ENCODE results near the gene TPPP2. TPM values are rescaled to one million over a fixed set of nuclear protein-coding genes. Genes with fewer than 3 reads are reported as not detected.
"Not testable (repeated sequence)": the region's sequence is repeated elsewhere in the genome, so short reads cannot be mapped to it uniquely, and the experiment has no call there.

TPPP2 gene
- total RNA-seq, 6 donors from 2014 or later, result not detected

GRCh38 chr14:21001218-21001617 lies 28.8 kb upstream of the TPPP2 start:
- H3K4me3 ChIP-seq, result no peak overlapping the region
- peaks cover 8 to 11% (median 9%) of the 10 kb centered on the region in 4 donors for H3K36me3 ChIP-seq
- no peak for DNase-seq
- no peaks in the 10 kb centered on the region for H3K9me3 ChIP-seq
- no peak overlapping the region for H3K27ac ChIP-seq
- H3K27me3 ChIP-seq, result no peaks in the 10 kb centered on the region
- no peaks in the 10 kb centered on the region for H3K4me1 ChIP-seq
- WGBS, 2 donors, result 36 to 75% methylated on average over 2 to 7 of the region's 7 CpGs
- ATAC-seq (ENCODE audit: low FRiP score in 2 of 2), result no peak
- TF ChIP-seq CTCF (IDR thresholded peaks at IDR 0.05) (no peak), EP300 (IDR thresholded peaks at IDR 0.05) (no peak), POLR2AphosphoS5 (IDR thresholded peaks at IDR 0.05) (no peak), POLR2A (IDR thresholded peaks at IDR 0.05) (no peak)

DNA sequence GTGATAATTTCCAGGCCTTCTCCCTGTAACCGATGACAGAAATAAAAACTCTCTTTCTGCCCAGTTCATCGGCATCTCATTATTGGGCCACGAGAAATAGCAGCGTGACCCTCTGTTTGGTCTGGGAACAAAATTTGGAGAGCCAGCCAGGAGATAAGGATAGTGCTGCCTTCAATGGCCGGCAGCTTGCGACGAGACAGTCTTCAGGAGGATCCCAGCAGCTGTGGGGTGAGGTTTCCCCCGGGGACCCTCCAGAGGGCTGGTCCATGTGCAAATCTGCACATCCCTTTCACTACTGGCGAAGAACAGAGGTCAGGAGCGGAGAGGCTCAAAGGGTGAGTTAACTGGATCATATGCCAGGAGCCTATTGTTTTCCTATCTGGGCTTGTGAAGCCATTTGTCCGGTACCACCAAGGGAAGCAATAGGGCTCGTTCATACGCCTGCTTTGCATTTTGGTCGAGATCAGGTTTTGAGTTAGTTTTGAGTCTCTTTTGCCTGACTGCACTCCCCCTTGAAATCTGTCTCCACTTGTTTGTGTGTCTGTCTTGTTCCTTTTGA lies 26.1 kb upstream of the TPPP2 start:
- TF ChIP-seq POLR2AphosphoS5 (IDR thresholded peaks at IDR 0.05) (no peak), EP300 (IDR thresholded peaks at IDR 0.05) (no peak)
- Histone ChIP-seq H3K4me1 (no peaks in the 10 kb centered on the region), H3K36me3 (no peaks in the 10 kb centered on the region), H3K27me3 (no peaks in the 10 kb centered on the region), H3K4me3 (no peak overlapping the region), H3K9me3 (no peaks in the 10 kb centered on the region), H3K27ac (no peak overlapping the region)
- 88 to 89% methylated on average over 14 of the region's 14 CpGs for WGBS, 2 donors
- no peak for DNase-seq
- no peak for ATAC-seq (ENCODE audit: low FRiP score in 2 of 2)

DNA sequence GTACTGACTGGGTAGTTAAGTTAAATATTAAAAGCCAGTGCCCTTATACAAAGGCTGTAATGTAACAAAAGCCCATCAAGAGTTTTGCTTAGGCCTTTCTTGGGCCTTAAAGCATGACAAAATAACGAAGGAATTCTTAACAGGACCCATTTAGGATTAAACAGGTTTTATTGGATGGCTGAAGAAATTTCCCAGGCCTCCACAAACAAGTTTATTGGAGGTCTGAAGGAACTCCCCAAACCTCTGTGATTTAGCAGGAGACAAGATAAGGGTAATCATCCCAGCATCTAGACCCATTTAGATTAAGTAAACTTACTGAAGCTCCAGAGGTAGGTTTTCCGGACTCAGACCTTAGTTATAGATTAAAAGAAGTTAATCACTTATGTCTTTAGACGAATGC lies 20.3 kb upstream of the TPPP2 start:
- 75 to 81% methylated on average over 3 of the region's 3 CpGs for WGBS, 2 donors
- not testable (repeated sequence) for H3K27me3 ChIP-seq; ATAC-seq (ENCODE audit: low FRiP score in 2 of 2); H3K4me3 ChIP-seq; H3K27ac ChIP-seq; H3K36me3 ChIP-seq; H3K4me1 ChIP-seq; DNase-seq; H3K9me3 ChIP-seq

- ATAC-seq (ENCODE audit: low FRiP score in 2 of 2), result no peak
- H3K4me3 ChIP-seq, result no peak overlapping the region
- H3K36me3 ChIP-seq, result no peaks in the 10 kb centered on the region
- no peak overlapping the region for H3K27ac ChIP-seq
- H3K4me1 ChIP-seq, result peaks cover 0 to 5% (median 5%) of the 10 kb centered on the region in 4 donors
- DNase-seq, result no peak
- TF ChIP-seq POLR2AphosphoS5 (IDR thresholded peaks at IDR 0.05), result no peak
- TF ChIP-seq EP300 (IDR thresholded peaks at IDR 0.05), result no peak
- TF ChIP-seq POLR2A (IDR thresholded peaks at IDR 0.05), result no peak
- no peak for TF ChIP-seq CTCF (IDR thresholded peaks at IDR 0.05)
- no peaks in the 10 kb centered on the region for H3K27me3 ChIP-seq
- no peaks in the 10 kb centered on the region for H3K9me3 ChIP-seq
- WGBS, 2 donors, result 69 to 87% methylated on average over 1 of the region's 1 CpG
These were observed 18.9 kb upstream of the TPPP2 start for GRCh38 chr14:21011136-21011535.

GRCh38 chr14:21014761-21015190 lies 15.2 kb upstream of the TPPP2 start:
- no peak overlapping the region for H3K4me3 ChIP-seq
- H3K36me3 ChIP-seq, result peaks cover 3 to 32% (median 17%) of the 10 kb centered on the region in 4 donors
- ATAC-seq (ENCODE audit: low FRiP score in 2 of 2) (peak; percentile 83 to 89), DNase-seq (peak in 1 of 2 donors; percentile 81)
- peaks cover 0 to 5% (median 5%) of the 10 kb centered on the region in 4 donors for H3K4me1 ChIP-seq
- H3K27ac ChIP-seq, result no peak overlapping the region
- 0% methylated on average over 4 of the region's 4 CpGs for whole genome bisulfite sequencing, 2 donors
- TF ChIP-seq POLR2AphosphoS5 (IDR thresholded peaks at IDR 0.05) (peak; percentile 18 to 32), EP300 (IDR thresholded peaks at IDR 0.05) (no peak), POLR2A (IDR thresholded peaks at IDR 0.05) (no peak), CTCF (IDR thresholded peaks at IDR 0.05) (peak; percentile 70 to 88 (median 88))
- no peaks in the 10 kb centered on the region for H3K9me3 ChIP-seq
- no peaks in the 10 kb centered on the region for H3K27me3 ChIP-seq

GRCh38 chr14:21015312-21015711 lies 14.7 kb upstream of the TPPP2 start:
- ATAC-seq (ENCODE audit: low FRiP score in 2 of 2), result peak in 1 of 2 donors; percentile 37

More at GRCh38 chr14:21015312-21015711, 14.7 kb upstream of the TPPP2 start:
- no peak overlapping the region for H3K27ac ChIP-seq
- H3K27me3 ChIP-seq, result no peaks in the 10 kb centered on the region
- peaks cover 0 to 5% (median 5%) of the 10 kb centered on the region in 4 donors for H3K4me1 ChIP-seq
- no peak for DNase-seq
- no peaks in the 10 kb centered on the region for H3K9me3 ChIP-seq
- 58 to 73% methylated on average over 6 of the region's 6 CpGs for WGBS, 2 donors
- no peak for TF ChIP-seq CTCF (IDR thresholded peaks at IDR 0.05)
- no peak for TF ChIP-seq POLR2A (IDR thresholded peaks at IDR 0.05)
- TF ChIP-seq EP300 (IDR thresholded peaks at IDR 0.05), result no peak
- no peak for TF ChIP-seq POLR2AphosphoS5 (IDR thresholded peaks at IDR 0.05)
- peaks cover 3 to 37% (median 17%) of the 10 kb centered on the region in 4 donors for H3K36me3 ChIP-seq
- H3K4me3 ChIP-seq, result no peak overlapping the region
